GM23338 (cell line): ENCODE results near the gene KCNA2. TPM values are rescaled to one million over a fixed set of nuclear protein-coding genes. Genes with fewer than 3 reads are reported as not detected.

ENCODE experiments used
- ATAC-seq: fragments of 200-7000 bp; cut with Tn5 transposase; 3 replicates; pipeline ENCODE4 v1.9.1; 2020
- DNase-seq: peaks from one replicate; pipeline ENCODE4 v3.0.0-alpha.2; 2015; ENCODE audit warnings: low spot score
- H2AFZ ChIP-seq: fragments of 200-600 bp; sonication (generic); 2 replicates; pipeline ENCODE4 v1.8.0; 2016; ENCODE audit warnings: antibody characterized with exemption, mild to moderate bottlenecking, moderate library complexity
- H3F3A ChIP-seq: fragments of 200-600 bp; sonication (generic); replicated peaks from 2 replicates; pipeline ENCODE4 v1.8.0; 2017; ENCODE audit warnings: antibody characterized with exemption, mixed run types, low read depth
- H3K27ac ChIP-seq: fragments of 200-600 bp; sonication (generic); 2 replicates; pipeline ENCODE4 v1.6.1; 2016; ENCODE audit warnings: low read depth
- H3K27me3 ChIP-seq: fragments of 200-600 bp; sonication (generic); 2 replicates; pipeline ENCODE4 v1.8.0; 2016; ENCODE audit warnings: mild to moderate bottlenecking, mixed run types, moderate library complexity; ENCODE audit not compliant: insufficient read depth
- H3K36me3 ChIP-seq: fragments of 200-600 bp; sonication (generic); 2 replicates; pipeline ENCODE4 v1.8.0; 2016; ENCODE audit warnings: mild to moderate bottlenecking; ENCODE audit not compliant: insufficient read depth
- H3K4me1 ChIP-seq: fragments of 200-600 bp; sonication (generic); 2 replicates; pipeline ENCODE4 v1.8.0; 2016; ENCODE audit warnings: mild to moderate bottlenecking, moderate library complexity; ENCODE audit not compliant: insufficient read depth
- H3K4me2 ChIP-seq: fragments of 200-600 bp; sonication (generic); 2 replicates; pipeline ENCODE4 v1.7.1; 2017; ENCODE audit warnings: mixed run types
- H3K4me3 ChIP-seq: fragments of 200-600 bp; sonication (generic); 2 replicates; pipeline ENCODE4 v1.6.1; 2016; ENCODE audit warnings: mixed run types
- H3K79me2 ChIP-seq: fragments of 200-600 bp; sonication (generic); replicated peaks from 2 replicates; pipeline ENCODE4 v1.8.0; 2017; ENCODE audit warnings: mild to moderate bottlenecking; ENCODE audit not compliant: insufficient read depth
- H3K9me2 ChIP-seq: fragments of 200-600 bp; sonication (generic); 2 replicates; pipeline ENCODE4 v1.8.0; 2017; ENCODE audit not compliant: insufficient read depth
- H4K20me1 ChIP-seq: fragments of 200-600 bp; sonication (generic); replicated peaks from 2 replicates; pipeline ENCODE4 v1.8.0; 2017; ENCODE audit warnings: mild to moderate bottlenecking; ENCODE audit not compliant: insufficient read depth
- H3K27ac Mint-ChIP-seq: 2 replicates; pipeline ENCODE4 v1.8.0; 2020; ENCODE audit warnings: inconsistent platforms, mild to moderate bottlenecking, moderate library complexity, mixed read lengths
- H3K27me3 Mint-ChIP-seq: 3 replicates; pipeline ENCODE4 v1.8.0; 2022; ENCODE audit warnings: low read depth, mild to moderate bottlenecking, moderate library complexity, mixed read lengths, inconsistent platforms; ENCODE audit not compliant: insufficient read depth, poor library complexity
- H3K36me3 Mint-ChIP-seq: 3 replicates; pipeline ENCODE4 v1.8.0; 2021; ENCODE audit warnings: low read depth, mild to moderate bottlenecking, inconsistent platforms, moderate library complexity, mixed read lengths
- H3K4me1 Mint-ChIP-seq: 3 replicates; pipeline ENCODE4 v1.8.0; 2020; ENCODE audit warnings: mild to moderate bottlenecking, inconsistent platforms, mixed read lengths
- H3K4me3 Mint-ChIP-seq: 3 replicates; pipeline ENCODE4 v1.8.0; 2021; ENCODE audit warnings: moderate library complexity, mild to moderate bottlenecking, inconsistent platforms, mixed read lengths
- H3K9me3 Mint-ChIP-seq: 3 replicates; pipeline ENCODE4 v1.8.0; 2020; ENCODE audit warnings: moderate library complexity, mild to moderate bottlenecking, inconsistent platforms, mixed read lengths
- CREB1 ChIP-seq: fragments of 250-450 bp; sonication (Bioruptor Pico); IDR thresholded peaks from 2 replicates; pipeline ENCODE4 v1.5.0; 2020; ENCODE audit warnings: low read depth, mild to moderate bottlenecking, moderate library complexity
- CTCF ChIP-seq, 2 experiments: fragments of 200-600 bp in 1 of 2; sonication (generic) in 1 of 2; conservative IDR thresholded peaks; 2 replicates each; pipeline versions ENCODE4 v1.5.1 to v1.6.1; 2016 to 2017; ENCODE audit warnings: antibody characterized with exemption in 2 of 2, low read depth in 2 of 2, mild to moderate bottlenecking in 2 of 2, moderate library complexity in 1 of 2
- ETS1 ChIP-seq: IDR thresholded peaks from 2 replicates; pipeline ENCODE4 v1.6.1; 2016; ENCODE audit warnings: antibody characterized with exemption
- EZH2phosphoT487 ChIP-seq: fragments of 200-600 bp; sonication (generic); IDR thresholded peaks from one replicate; pipeline ENCODE4 v1.8.1; 2018; ENCODE audit warnings: antibody characterized with exemption; ENCODE audit not compliant: unreplicated experiment
- JUNB ChIP-seq: IDR thresholded peaks from one replicate; pipeline ENCODE4 v1.6.1; 2016; ENCODE audit warnings: antibody characterized with exemption; ENCODE audit not compliant: unreplicated experiment
- NANOG ChIP-seq: IDR thresholded peaks from 2 replicates; pipeline ENCODE4 v1.6.1; 2016; ENCODE audit warnings: antibody characterized with exemption, borderline replicate concordance
- POLR2AphosphoS5 ChIP-seq: IDR thresholded peaks from 2 replicates; pipeline ENCODE4 v1.6.1; 2016; ENCODE audit warnings: antibody characterized with exemption, low read depth
- REST ChIP-seq: IDR thresholded peaks from one replicate; pipeline ENCODE4 v1.6.1; 2018; ENCODE audit warnings: antibody characterized with exemption; ENCODE audit not compliant: unreplicated experiment
- STAT1 ChIP-seq: IDR thresholded peaks from one replicate; pipeline ENCODE4 v1.6.1; 2016; ENCODE audit warnings: antibody characterized with exemption; ENCODE audit not compliant: unreplicated experiment
- ZNF331 ChIP-seq: fragments of 250-450 bp; sonication (Bioruptor Pico); IDR thresholded peaks from 2 replicates; pipeline ENCODE4 v1.5.0; 2020; ENCODE audit warnings: low read depth, mild to moderate bottlenecking, moderate library complexity
- ZNF462 ChIP-seq: fragments of 250-450 bp; sonication (Bioruptor Pico); IDR thresholded peaks from 2 replicates; pipeline ENCODE4 v1.5.0; 2020; ENCODE audit warnings: mild to moderate bottlenecking, moderate library complexity
- polyA plus RNA-seq: library from polyadenylated mRNA; unstranded; fragments of >200 nt; fragmentation: Nextera tagmentation; extraction: Ambion mirVana; gene quantifications from 2 replicates; pipeline ENCODE4 v1.2.1, GENCODE V29; 2016
- total RNA-seq: library from RNA; depleted of rRNA; stranded (reverse); fragments of >200 nt; shearing (Covaris generic); gene quantifications from 2 replicates; pipeline ENCODE4 v1.2.3, GENCODE V29; 2014

KCNA2 gene
- total and polyA plus RNA-seq, 2 experiments from 2014 or later, result 0.11 to 1.5 TPM

GRCh38 chr1:110591956-110592355 is 14.2 kb downstream of the KCNA2 start:
- H3K4me1 ChIP-seq, result no peaks in the 10 kb centered on the region
- no peaks in the 10 kb centered on the region for H3F3A ChIP-seq
- Mint-ChIP-seq H3K27ac (no peak overlapping the region), H3K4me1 (peaks cover 8% of the 10 kb centered on the region; the same call in 2 of the 3 replicates), H3K9me3 (no peaks in the 10 kb centered on the region), H3K27me3 (peaks cover 11% of the 10 kb centered on the region), H3K36me3 (no peaks in the 10 kb centered on the region), H3K4me3 (no peak overlapping the region)
- TF ChIP-seq JUNB (no peak), STAT1 (no peak), NANOG (no peak), POLR2AphosphoS5 (no peak), CREB1 (no peak), ZNF331 (no peak)
- H4K20me1 ChIP-seq, result no peaks in the 10 kb centered on the region
- DNase-seq, result no peak
- no peaks in the 10 kb centered on the region for H3K36me3 ChIP-seq
- H2AFZ ChIP-seq, result no peak overlapping the region
- no peak for ATAC-seq
- H3K4me2 ChIP-seq, result no peak overlapping the region
- no peak overlapping the region for H3K4me3 ChIP-seq
- H3K27ac ChIP-seq, result no peak overlapping the region
- H3K27me3 ChIP-seq, result no peaks in the 10 kb centered on the region
- H3K79me2 ChIP-seq, result no peaks in the 10 kb centered on the region
- no peaks in the 10 kb centered on the region; the same call in 1 of the 2 replicates for H3K9me2 ChIP-seq

- DNase-seq (no peak), ATAC-seq (no peak)
- Histone ChIP-seq H4K20me1 (no peaks in the 10 kb centered on the region), H3K27ac (no peak overlapping the region), H2AFZ (no peak overlapping the region), H3F3A (no peaks in the 10 kb centered on the region), H3K4me3 (no peak overlapping the region), H3K27me3 (no peaks in the 10 kb centered on the region), H3K36me3 (no peaks in the 10 kb centered on the region), H3K79me2 (no peaks in the 10 kb centered on the region), H3K4me2 (no peak overlapping the region), H3K4me1 (no peaks in the 10 kb centered on the region), H3K9me2 (no peaks in the 10 kb centered on the region; the same call in 1 of the 2 replicates)
- Mint-ChIP-seq H3K9me3 (no peaks in the 10 kb centered on the region), H3K4me3 (no peak overlapping the region), H3K36me3 (no peaks in the 10 kb centered on the region), H3K27me3 (peaks cover 8% of the 10 kb centered on the region), H3K4me1 (no peaks in the 10 kb centered on the region), H3K27ac (no peak overlapping the region)
- TF ChIP-seq ZNF462, result no peak
- TF ChIP-seq JUNB, result no peak
- no peak for TF ChIP-seq ETS1
- no peak for TF ChIP-seq CTCF (conservative IDR thresholded peaks at IDR 0.05; ENCODE audit: low read depth in 2 of 2)
- no peak for TF ChIP-seq EZH2phosphoT487
- no peak for TF ChIP-seq REST
Observed at GRCh38 chr1:110588991-110589390, 17.2 kb downstream of the KCNA2 start.
